Measurements from ENCODE around the gene WIPI1.

DNA sequence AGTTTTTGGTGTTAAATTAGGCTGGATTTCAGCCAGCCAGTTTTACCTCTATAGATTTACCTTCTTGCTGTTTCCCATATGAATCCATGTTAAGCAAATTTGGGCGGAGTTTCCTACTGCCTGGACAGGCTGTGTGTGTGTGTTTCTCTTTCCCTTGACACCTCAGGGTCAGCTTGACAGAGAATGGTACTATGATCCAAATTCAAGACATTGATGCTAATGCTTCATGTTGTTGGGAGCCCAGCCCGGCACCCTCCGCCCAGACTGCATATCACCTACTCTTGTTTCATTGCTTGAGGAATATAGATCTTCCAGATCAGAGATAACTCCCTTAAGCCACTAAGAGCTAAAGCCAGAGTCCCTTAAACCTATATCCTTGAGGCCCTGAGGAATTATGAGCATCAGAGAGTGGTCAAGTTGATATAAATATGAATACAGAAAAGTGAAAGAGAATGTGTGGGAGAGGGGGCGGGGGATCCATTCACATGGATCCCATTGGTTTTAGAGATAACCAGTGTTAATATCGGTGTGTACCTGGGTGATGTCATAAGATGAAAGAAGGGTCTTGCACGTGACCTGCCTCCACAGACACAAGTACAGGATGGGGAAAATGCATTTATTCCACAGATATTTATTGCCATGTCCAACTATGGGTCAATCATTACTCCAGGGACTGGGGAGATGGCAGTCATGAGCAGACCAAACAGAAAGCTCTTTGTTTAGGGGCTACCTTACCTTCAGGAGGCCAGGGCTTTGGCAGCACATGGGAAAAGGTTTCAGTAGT lies 69.7 kb downstream of the WIPI1 start:
- TF ChIP-seq, protein P1, sequence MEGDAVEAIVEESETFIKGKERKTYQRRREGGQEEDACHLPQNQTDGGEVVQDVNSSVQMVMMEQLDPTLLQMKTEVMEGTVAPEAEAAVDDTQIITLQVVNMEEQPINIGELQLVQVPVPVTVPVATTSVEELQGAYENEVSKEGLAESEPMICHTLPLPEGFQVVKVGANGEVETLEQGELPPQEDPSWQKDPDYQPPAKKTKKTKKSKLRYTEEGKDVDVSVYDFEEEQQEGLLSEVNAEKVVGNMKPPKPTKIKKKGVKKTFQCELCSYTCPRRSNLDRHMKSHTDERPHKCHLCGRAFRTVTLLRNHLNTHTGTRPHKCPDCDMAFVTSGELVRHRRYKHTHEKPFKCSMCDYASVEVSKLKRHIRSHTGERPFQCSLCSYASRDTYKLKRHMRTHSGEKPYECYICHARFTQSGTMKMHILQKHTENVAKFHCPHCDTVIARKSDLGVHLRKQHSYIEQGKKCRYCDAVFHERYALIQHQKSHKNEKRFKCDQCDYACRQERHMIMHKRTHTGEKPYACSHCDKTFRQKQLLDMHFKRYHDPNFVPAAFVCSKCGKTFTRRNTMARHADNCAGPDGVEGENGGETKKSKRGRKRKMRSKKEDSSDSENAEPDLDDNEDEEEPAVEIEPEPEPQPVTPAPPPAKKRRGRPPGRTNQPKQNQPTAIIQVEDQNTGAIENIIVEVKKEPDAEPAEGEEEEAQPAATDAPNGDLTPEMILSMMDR (IDR thresholded peaks at IDR 0.05; ENCODE audit: low read length): no peak
- TF ChIP-seq EZH2 (IDR thresholded peaks at IDR 0.05; ENCODE audit: borderline replicate concordance, low read length): no peak
